HepG2 (cell line): ENCODE data around the gene TAF3. TPM values are rescaled to one million over a fixed set of nuclear protein-coding genes. Genes with fewer than 3 reads are reported as not detected.

Source experiments
- ATAC-seq: fragments of 200-7000 bp; cut with Tn5 transposase; 3 replicates; pipeline ENCODE4 v1.9.1; 2020; ENCODE audit warnings: mild to moderate bottlenecking, moderate library complexity
- BruUV-seq: library from RNA; stranded (reverse); fragments of 400-500 nt; replicated peaks from 2 replicates; lab custom pipeline; 2021; lab: Mats Ljungman, UMichigan
- CTCF ChIA-PET: fragments of 300-600 bp; formaldehyde crosslinking; extraction: SDS; loops from one replicate; lab custom pipeline; 2021; ENCODE audit warnings: low total read pairs, inconsistent platforms, low intra/inter-chr PET ratio; lab: Yijun Ruan, JAX
- POLR2A ChIA-PET: fragments of 350-600 bp; sonication (Branson Sonifier 250); formaldehyde crosslinking; loops from one replicate; lab custom pipeline; 2020; ENCODE audit warnings: antibody characterized with exemption, inconsistent platforms; lab: Yijun Ruan, JAX
- DNase-seq: peaks from one replicate; pipeline ENCODE4 v3.0.0-alpha.2; 2015; ENCODE audit warnings: low spot score
- FAIRE-seq: peaks from 3 replicates; lab custom pipeline; 2011; peaks lifted over from hg19 to GRCh38; lab: Jason Lieb, UNC
- H2AFZ ChIP-seq: one replicate; pipeline ENCODE4 v1.6.1; 2011; ENCODE audit warnings: low read length, inconsistent platforms
- H3K27ac ChIP-seq: fragments of 300-600 bp; 3 replicates; pipeline ENCODE4 v1.8.0; 2011; ENCODE audit warnings: mixed run types, mild to moderate bottlenecking, mixed read lengths, low read length, inconsistent platforms; ENCODE audit not compliant: insufficient read depth; ENCODE audit errors: extremely low read length
- H3K27me3 ChIP-seq, 2 experiments: fragments of 200-600 bp in 1 of 2; 2 replicates in 1 of 2; 3 replicates in 1 of 2; pipeline versions ENCODE4 v1.6.0 to v1.8.0; 2011; ENCODE audit warnings: low read length in 2 of 2, mild to moderate bottlenecking in 2 of 2, moderate library complexity in 2 of 2, inconsistent platforms in 1 of 2; ENCODE audit not compliant: insufficient read depth in 2 of 2, control insufficient read depth in 1 of 2
- H3K36me3 ChIP-seq, 2 experiments: fragments of 200-600 bp in 1 of 2; replicated peaks in 1 of 2; 2 replicates in 1 of 2; 3 replicates in 1 of 2; pipeline versions ENCODE4 v1.5.1 to v1.8.0; 2011; ENCODE audit warnings: low read length in 2 of 2, inconsistent platforms in 1 of 2; ENCODE audit not compliant: insufficient read depth in 2 of 2, control insufficient read depth in 1 of 2
- H3K4me1 ChIP-seq: 2 replicates; pipeline ENCODE4 v1.5.1; 2012; ENCODE audit warnings: low read length, inconsistent platforms; ENCODE audit not compliant: insufficient read depth
- H3K4me2 ChIP-seq: 2 replicates; pipeline ENCODE4 v1.6.0; 2011; ENCODE audit warnings: low read depth, low read length, inconsistent platforms
- H3K4me3 ChIP-seq, 3 experiments: fragments of 200-600 bp in 1 of 3; sonication (generic), shearing (Covaris generic) in 1 of 3; replicated peaks in 1 of 3; 2 replicates each; pipeline ENCODE4 v1.5.1; 2011 to 2016; ENCODE audit warnings: low read length in 3 of 3, inconsistent platforms in 2 of 3, low read depth in 2 of 3, mild to moderate bottlenecking in 2 of 3, control low read depth in 1 of 3, mixed read lengths in 1 of 3; ENCODE audit not compliant: insufficient read depth in 1 of 3
- H3K79me2 ChIP-seq: one replicate; pipeline ENCODE4 v1.6.1; 2011; ENCODE audit warnings: low read length, inconsistent platforms; ENCODE audit not compliant: insufficient read depth
- H3K9ac ChIP-seq: 2 replicates; pipeline ENCODE4 v1.6.0; 2011; ENCODE audit warnings: mild to moderate bottlenecking, low read depth, low read length, inconsistent platforms; ENCODE audit not compliant: insufficient read depth
- H3K9me3 ChIP-seq: 2 replicates; pipeline ENCODE4 v1.5.1; 2012; ENCODE audit warnings: mild to moderate bottlenecking, low read length
- H4K20me1 ChIP-seq: 2 replicates; pipeline ENCODE4 v1.6.0; 2011; ENCODE audit warnings: inconsistent platforms, mild to moderate bottlenecking, low read length, moderate library complexity; ENCODE audit not compliant: insufficient read depth
- CREB1 ChIP-seq, 2 experiments: fragments of 450-650 bp in 1 of 2; IDR thresholded peaks; 2 replicates each; pipeline ENCODE4 v1.6.1; 2016 to 2017; ENCODE audit warnings: control low read depth in 1 of 2, mild to moderate bottlenecking in 1 of 2, missing compliant biosample characterization in 1 of 2, missing genetic modification characterization in 1 of 2
- FOXA1 ChIP-seq, 2 experiments: fragments of 450-650 bp in 1 of 2; sonication (generic) in 1 of 2; formaldehyde crosslinking in 1 of 2; IDR thresholded peaks; 2 replicates each; pipeline versions ENCODE4 v1.4.0 to v1.6.1; 2016 to 2020; ENCODE audit warnings: missing genetic modification reagents in 1 of 2
- MBNL3 ChIP-seq: fragments of 250-450 bp; sonication (Bioruptor Pico); conservative IDR thresholded peaks from 2 replicates; pipeline ENCODE4 v1.8.0; 2022; ENCODE audit warnings: mild to moderate bottlenecking, inconsistent platforms
- MXD1 ChIP-seq: sonication (generic); formaldehyde crosslinking; IDR thresholded peaks from 2 replicates; pipeline ENCODE4 v1.4.0; 2020; ENCODE audit warnings: mild to moderate bottlenecking, missing genetic modification reagents
- NFKBIZ ChIP-seq: IDR thresholded peaks from 2 replicates; pipeline ENCODE4 v1.6.1; 2018; ENCODE audit warnings: missing genetic modification reagents, missing compliant biosample characterization
- NFYB ChIP-seq: sonication (generic); formaldehyde crosslinking; IDR thresholded peaks from 2 replicates; pipeline ENCODE4 v1.4.0; 2020; ENCODE audit warnings: missing genetic modification reagents
- RAD21 ChIP-seq: fragments of 450-650 bp; formaldehyde crosslinking; IDR thresholded peaks from 2 replicates; pipeline ENCODE4 v1.5.0; 2020; ENCODE audit warnings: mild to moderate bottlenecking
- SIX4 ChIP-seq: sonication (generic); formaldehyde crosslinking; IDR thresholded peaks from 2 replicates; pipeline ENCODE4 v1.4.0; 2020; ENCODE audit warnings: missing genetic modification reagents
- SMC3 ChIP-seq: IDR thresholded peaks from 2 replicates; pipeline ENCODE4 v1.6.1; 2011; ENCODE audit warnings: low read length, improper control_type of control experiment
- ZBTB25 ChIP-seq: IDR thresholded peaks from 2 replicates; pipeline ENCODE4 v1.6.1; 2018; ENCODE audit warnings: missing genetic modification reagents
- ZNF547 ChIP-seq: sonication (generic); formaldehyde crosslinking; IDR thresholded peaks from 2 replicates; pipeline ENCODE4 v1.5.1; 2020; ENCODE audit warnings: mild to moderate bottlenecking, missing genetic modification reagents
- ZNF605 ChIP-seq: sonication (generic); formaldehyde crosslinking; IDR thresholded peaks from 2 replicates; pipeline ENCODE4 v1.8.0; 2022; ENCODE audit warnings: mild to moderate bottlenecking, missing genetic modification reagents
- ZNF678 ChIP-seq: sonication (generic); formaldehyde crosslinking; IDR thresholded peaks from 2 replicates; pipeline ENCODE4 v1.4.0; 2020; ENCODE audit warnings: mild to moderate bottlenecking, missing genetic modification reagents
- ZNF772 ChIP-seq: sonication (generic); formaldehyde crosslinking; IDR thresholded peaks from 2 replicates; pipeline ENCODE4 v1.5.0; 2020; ENCODE audit warnings: mild to moderate bottlenecking, missing genetic modification reagents
- WGBS: methylation state at CpG from one replicate; pipeline ENCODE4 v1.1.6; 2017; ENCODE audit warnings: low lambda C conversion rate; 5-methylcytosine and 5-hydroxymethylcytosine counted together
- in situ Hi-C: cut with HindIII; loops from 2 replicates; pipeline ENCODE4 v1.10.0; 2017; ENCODE audit warnings: low pct_unique_long_range_greater_than_20kb; ENCODE audit not compliant: extremely low pct_ligation_motif_present
- intact Hi-C: fragments of 100-400 bp; cut with micrococcal nuclease; formaldehyde crosslinking; loops from one replicate; pipeline ENCODE4 v1.10.0; 2022; ENCODE audit not compliant: unreplicated experiment
- polyA plus RNA-seq, 8 experiments: library from polyadenylated mRNA; depleted of rRNA in 3 of 8; stranded (reverse) in 7 of 8; unstranded in 1 of 8; fragments of >200 nt; fragmentation: Illumina TruSeq in 4 of 8; extraction: Trizol in 4 of 8; gene quantifications; 2 replicates each; pipeline versions ENCODE4 v1.2.1 to v1.2.3, GENCODE V29; 2011 to 2016; ENCODE audit warnings: low read depth in 4 of 8, missing spikeins in 1 of 8, mixed read lengths in 1 of 8; ENCODE audit not compliant: insufficient read depth in 1 of 8
- total RNA-seq, 5 experiments: library from RNA; depleted of rRNA; stranded (reverse); fragments of >200 nt; fragmentation: Illumina TruSeq; extraction: Trizol; gene quantifications; 2 replicates each; pipeline ENCODE4 v1.2.3, GENCODE V29; 2016; ENCODE audit warnings: low read depth in 1 of 5
- TF ChIP-seq, protein P1 (sequence below), 2 experiments: sonication (generic) in 1 of 2; formaldehyde crosslinking in 1 of 2; IDR thresholded peaks; 2 replicates each; pipeline versions ENCODE4 v1.4.0 to v1.6.1; 2018 to 2020; ENCODE audit warnings: missing genetic modification reagents in 2 of 2, borderline replicate concordance in 1 of 2, low read depth in 1 of 2, mild to moderate bottlenecking in 1 of 2, missing biosample characterization in 1 of 2

Gene TAF3
- total and polyA plus RNA-seq, 2 of the 13 experiments (the other 11 are each of a cell fraction or from before 2014, with no cell fraction given) = 1.7 to 2.9 TPM

DNA sequence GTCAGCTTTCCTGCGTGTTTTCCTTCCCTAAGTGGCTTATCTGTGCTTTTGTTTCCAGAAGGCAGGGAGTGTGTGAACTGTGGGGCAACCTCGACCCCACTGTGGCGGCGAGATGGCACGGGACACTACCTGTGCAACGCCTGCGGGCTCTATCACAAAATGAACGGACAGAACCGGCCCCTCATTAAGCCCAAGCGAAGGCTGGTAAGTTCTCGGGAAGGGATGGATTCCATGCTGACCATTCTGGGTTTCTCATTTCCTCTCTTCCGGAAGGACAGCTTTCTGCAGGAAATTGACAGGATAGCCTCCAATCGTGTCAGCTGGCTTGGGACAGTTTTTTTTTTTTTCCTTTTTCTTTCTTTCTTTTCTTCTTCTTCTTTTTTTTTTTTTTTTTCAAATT lies 245.6 kb downstream of the TAF3 start:
- no peaks in the 10 kb centered on the region for H3K36me3 ChIP-seq
- DNase-seq = no peak
- no peak overlapping the region for H3K27ac ChIP-seq
- no peak for ATAC-seq
- in situ Hi-C loops = no loop called here
- H3K4me3 ChIP-seq = no peak overlapping the region
- H3K79me2 ChIP-seq = no peaks in the 10 kb centered on the region
- H3K27me3 ChIP-seq = peaks cover 19 to 68% of the 10 kb centered on the region in 2 experiments
- FAIRE-seq = no peak
- TF ChIP-seq ZNF678 (no peak), MXD1 (CRISPR knock-in tag) (no peak), ZNF605 (CRISPR knock-in tag) (no peak), RAD21 (no peak)
- no peaks in the 10 kb centered on the region for H3K9me3 ChIP-seq
- BruUV-seq = no TSS peak
- 28% methylated on average over 13 of the region's 13 CpGs for WGBS
- no peak overlapping the region for H3K4me2 ChIP-seq
- H2AFZ ChIP-seq = no peak overlapping the region
- no peak overlapping the region for H3K9ac ChIP-seq
- POLR2A ChIA-PET = no interaction called here
- no peaks in the 10 kb centered on the region for H4K20me1 ChIP-seq
- CTCF ChIA-PET = no interaction called here
- intact Hi-C loops = no loop called here
- H3K4me1 ChIP-seq = no peaks in the 10 kb centered on the region

DNA sequence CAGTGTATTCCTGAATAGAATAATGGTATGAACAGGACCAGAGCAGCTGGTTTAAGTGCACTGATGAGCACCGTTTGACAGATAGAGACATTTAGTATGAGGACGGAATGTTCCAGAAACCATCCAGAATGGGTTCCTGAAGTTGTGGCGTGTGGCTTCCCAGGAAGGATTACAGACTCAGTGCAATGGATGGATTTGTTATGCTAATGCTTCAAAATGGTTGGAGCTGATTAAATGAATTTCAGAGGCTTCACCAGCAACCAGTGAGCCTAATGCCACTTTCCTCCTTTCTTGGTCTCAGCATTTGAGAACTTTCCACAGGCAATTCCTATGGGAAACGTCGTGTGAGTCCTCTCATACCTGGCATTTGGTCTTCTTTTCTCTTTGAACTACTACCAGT lies 246.1 kb downstream of the TAF3 start:
- ChIA-PET CTCF (no interaction called here), POLR2A (no interaction called here)
- WGBS = 30% methylated on average over 5 of the region's 5 CpGs
- no peak for TF ChIP-seq ZBTB25
- TF ChIP-seq, protein P1, sequence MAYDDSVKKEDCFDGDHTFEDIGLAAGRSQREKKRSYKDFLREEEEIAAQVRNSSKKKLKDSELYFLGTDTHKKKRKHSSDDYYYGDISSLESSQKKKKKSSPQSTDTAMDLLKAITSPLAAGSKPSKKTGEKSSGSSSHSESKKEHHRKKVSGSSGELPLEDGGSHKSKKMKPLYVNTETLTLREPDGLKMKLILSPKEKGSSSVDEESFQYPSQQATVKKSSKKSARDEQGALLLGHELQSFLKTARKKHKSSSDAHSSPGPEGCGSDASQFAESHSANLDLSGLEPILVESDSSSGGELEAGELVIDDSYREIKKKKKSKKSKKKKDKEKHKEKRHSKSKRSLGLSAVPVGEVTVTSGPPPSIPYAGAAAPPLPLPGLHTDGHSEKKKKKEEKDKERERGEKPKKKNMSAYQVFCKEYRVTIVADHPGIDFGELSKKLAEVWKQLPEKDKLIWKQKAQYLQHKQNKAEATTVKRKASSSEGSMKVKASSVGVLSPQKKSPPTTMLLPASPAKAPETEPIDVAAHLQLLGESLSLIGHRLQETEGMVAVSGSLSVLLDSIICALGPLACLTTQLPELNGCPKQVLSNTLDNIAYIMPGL (CRISPR knock-in tag; IDR thresholded peaks at IDR 0.05; ENCODE audit: borderline replicate concordance in 1 of 2, low read depth in 1 of 2) = no peak
- TF ChIP-seq SIX4 (CRISPR knock-in tag) = no peak
- no peak for TF ChIP-seq NFKBIZ (CRISPR knock-in tag)
- no peak for TF ChIP-seq MBNL3 (CRISPR knock-in tag)
- TF ChIP-seq FOXA1 (IDR thresholded peaks at IDR 0.05) = no peak
- no peak for TF ChIP-seq FOXA1 (CRISPR knock-in tag; IDR thresholded peaks at IDR 0.05)
- no peak for TF ChIP-seq NFYB (CRISPR knock-in tag)
- no peak for TF ChIP-seq ZNF772 (CRISPR knock-in tag)
- no peak for TF ChIP-seq ZNF547 (CRISPR knock-in tag)
- TF ChIP-seq SMC3 = no peak
- TF ChIP-seq CREB1 (IDR thresholded peaks at IDR 0.05) = no peak
- TF ChIP-seq CREB1 (CRISPR knock-in tag; IDR thresholded peaks at IDR 0.05) = no peak
- H3K4me3 ChIP-seq = no peak overlapping the region
- intact Hi-C loops (no loop called here), in situ Hi-C loops (no loop called here)
- H3K27me3 ChIP-seq = peaks cover 16 to 67% of the 10 kb centered on the region in 2 experiments
- H3K36me3 ChIP-seq = no peaks in the 10 kb centered on the region
- BruUV-seq = no TSS peak
- H2AFZ ChIP-seq = no peak overlapping the region
- no peaks in the 10 kb centered on the region for H4K20me1 ChIP-seq
- DNase-seq = no peak
- no peak for FAIRE-seq
- no peak for ATAC-seq
- H3K9me3 ChIP-seq = no peaks in the 10 kb centered on the region
- H3K9ac ChIP-seq = no peak overlapping the region
- no peak overlapping the region for H3K4me2 ChIP-seq
- no peaks in the 10 kb centered on the region for H3K4me1 ChIP-seq
- no peak overlapping the region for H3K27ac ChIP-seq
- H3K79me2 ChIP-seq = no peaks in the 10 kb centered on the region
